ENCODE measurements around the gene INA.

Gene INA

DNA sequence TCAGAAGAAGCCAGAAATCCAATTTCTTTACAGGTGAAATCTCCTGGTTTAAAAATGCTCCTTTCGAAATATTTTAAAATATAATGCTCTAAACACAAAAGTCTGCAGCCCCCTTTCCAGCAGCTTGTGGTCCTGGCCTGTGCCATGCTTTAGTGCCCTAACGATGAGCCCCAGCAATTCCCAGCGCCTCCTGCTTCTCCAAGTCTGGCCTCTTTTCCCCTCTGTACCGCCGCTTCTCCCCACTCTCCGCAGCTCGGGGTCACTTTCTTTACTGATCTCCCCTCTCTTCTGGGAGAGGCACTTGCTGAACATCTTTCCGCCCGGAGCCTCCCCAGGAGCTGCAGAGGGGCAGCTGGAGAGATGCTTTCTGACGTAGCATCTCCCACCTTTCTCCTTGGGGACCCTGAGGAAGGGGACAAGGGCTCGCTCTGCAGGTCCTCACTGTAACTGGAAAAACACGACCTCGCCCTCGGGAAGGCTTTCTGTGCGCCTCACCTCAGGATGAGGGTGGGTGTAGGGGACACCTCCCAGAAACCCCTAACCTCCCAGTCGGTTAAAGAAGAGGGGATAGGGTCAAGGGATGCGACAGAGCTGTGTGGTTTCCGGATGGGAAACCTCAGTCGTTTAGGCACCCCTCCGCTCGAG lies 565 bp upstream of the INA start:
- no peak for DNase-seq

DNA sequence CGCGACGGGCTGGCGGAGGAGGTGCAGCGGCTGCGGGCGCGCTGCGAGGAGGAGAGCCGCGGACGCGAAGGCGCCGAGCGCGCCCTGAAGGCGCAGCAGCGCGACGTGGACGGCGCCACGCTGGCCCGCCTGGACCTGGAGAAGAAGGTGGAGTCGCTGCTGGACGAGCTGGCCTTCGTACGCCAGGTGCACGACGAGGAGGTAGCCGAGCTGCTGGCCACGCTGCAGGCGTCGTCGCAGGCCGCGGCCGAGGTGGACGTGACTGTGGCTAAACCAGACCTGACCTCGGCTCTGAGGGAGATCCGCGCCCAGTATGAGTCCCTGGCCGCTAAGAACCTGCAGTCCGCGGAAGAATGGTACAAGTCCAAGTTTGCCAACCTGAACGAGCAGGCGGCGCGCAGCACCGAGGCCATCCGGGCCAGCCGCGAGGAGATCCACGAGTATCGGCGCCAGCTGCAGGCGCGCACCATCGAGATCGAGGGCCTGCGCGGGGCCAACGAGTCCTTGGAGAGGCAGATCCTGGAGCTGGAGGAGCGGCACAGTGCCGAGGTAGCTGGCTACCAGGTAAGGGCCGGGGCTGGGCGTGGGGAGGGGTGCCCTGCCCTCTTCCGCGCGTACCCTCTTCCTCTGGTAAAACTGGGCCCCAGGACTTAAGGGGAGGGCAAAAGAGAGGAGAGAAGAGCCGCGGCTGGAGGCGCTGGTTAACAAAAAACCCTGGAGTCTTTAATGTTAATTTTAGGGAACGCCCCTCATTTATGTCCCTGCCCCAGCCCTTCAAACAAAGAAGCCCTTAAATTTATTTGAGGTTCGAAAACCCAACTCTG lies 987 bp downstream of the INA start:
- DNase-seq, result no peak

DNA sequence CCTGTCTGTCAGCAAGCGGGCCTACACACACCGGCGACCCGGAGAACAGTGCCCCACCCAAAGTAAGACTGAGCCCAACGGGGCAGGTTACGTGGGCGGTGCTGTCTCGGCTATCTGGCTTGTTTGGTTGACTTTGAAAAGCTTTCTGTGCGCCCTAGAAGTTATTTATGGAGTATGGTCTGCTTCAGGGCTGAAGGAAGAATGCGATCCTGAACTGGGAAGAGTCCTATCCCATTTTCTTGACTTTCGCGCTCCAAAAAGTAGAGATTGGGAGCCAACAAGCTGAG lies 1.5 kb downstream of the INA start:
- DNase-seq, result no peak

DNA sequence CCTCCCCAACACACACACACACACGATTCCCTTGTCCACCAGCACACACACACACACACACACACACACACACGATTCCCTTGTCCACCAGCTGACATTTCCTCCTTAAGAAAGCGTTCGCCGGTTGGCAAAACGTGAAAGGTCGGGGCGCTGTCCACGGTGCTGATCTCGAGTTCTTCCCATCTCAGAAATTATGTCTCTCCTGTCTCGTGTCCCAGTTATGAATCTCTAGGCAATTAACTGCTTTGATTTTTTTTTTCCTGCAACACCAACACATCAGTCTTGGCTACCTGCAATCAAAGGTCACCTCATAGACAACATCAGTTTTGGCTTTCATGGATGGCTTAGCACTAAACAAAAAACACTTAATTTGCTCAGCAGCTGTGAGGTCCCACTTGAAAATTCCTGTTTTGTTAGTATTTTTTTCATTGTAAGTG lies 1.9 kb downstream of the INA start:
- DNase-seq, result no peak

DNA sequence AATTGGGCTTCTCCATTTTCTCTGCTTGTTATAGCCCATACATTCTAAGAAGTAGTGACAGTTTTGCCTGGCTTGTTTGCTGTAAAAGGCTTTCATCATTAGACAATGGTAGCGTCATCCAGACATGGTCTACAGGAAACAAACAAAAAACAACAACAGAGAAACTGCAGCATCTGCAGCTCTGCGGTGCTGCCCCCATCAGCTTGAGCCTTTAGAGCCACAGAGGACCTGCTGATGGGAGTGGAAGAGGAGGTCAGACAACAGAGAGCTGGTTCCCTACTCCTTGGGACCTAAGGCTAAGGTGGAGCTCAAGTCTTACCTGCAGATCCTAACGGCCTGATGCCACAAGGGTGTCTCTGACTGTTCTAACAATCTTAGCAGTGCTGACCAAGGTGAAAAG lies 3.1 kb downstream of the INA start:
- no peak for DNase-seq

DNA sequence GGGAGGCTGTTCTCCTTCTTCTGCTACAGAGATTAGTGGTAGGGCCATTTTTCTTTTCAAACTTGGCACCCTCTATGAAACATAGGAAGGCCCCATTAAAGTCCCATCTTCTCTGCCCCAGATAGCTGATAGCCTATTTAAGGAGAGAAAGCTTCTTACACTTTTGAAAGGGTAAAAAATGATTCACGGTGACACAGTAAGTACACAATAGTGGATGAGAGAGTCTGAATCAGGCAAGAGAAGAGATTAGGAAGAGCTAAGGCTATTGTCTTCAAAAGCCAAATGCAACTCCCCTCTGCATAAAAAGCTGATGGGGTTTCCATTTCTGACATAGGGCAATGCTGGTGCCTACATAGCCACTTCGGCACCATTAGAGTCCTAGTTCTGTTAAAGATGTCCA lies 3.6 kb downstream of the INA start:
- DNase-seq, result no peak

DNA sequence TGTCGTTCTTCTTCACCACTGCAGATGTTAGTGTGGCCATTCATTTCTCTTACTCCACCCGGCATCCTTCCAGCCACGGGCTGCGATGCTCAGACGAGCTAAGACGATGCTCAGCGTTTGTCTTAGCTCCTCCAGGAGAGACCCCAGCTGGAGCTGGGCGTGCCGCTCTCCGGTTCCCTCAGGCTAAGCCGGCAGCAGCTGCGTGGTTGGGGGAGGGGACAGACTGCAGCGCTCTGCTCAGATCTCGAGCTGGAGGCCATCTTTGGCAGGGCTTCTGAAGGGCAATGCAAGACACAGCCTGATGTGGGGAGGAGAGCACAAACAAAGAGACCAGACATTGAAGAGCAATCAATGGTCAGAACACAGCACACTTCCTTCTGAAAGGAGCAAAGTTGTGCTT lies 4.8 kb downstream of the INA start:
- DNase-seq, result no peak

DNA sequence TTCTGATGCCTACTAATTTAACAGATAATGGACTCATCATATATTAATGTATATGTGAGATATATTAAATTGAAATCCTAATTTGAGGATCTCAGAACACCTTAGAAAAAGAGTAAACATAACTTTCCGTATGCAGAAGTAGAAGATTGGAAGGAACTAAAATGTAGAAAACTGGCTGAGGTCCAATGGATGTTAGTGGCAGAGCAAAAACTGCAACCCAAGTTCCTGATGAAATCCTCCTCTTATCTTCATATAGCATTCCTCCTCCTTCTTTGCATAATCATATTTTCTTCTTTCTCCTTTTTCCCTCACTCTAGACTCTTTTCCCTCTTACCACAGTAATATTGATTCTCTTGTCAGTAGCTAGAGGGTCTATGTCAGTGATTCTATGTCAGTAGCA lies 6.0 kb downstream of the INA start:
- no peak for DNase-seq

DNA sequence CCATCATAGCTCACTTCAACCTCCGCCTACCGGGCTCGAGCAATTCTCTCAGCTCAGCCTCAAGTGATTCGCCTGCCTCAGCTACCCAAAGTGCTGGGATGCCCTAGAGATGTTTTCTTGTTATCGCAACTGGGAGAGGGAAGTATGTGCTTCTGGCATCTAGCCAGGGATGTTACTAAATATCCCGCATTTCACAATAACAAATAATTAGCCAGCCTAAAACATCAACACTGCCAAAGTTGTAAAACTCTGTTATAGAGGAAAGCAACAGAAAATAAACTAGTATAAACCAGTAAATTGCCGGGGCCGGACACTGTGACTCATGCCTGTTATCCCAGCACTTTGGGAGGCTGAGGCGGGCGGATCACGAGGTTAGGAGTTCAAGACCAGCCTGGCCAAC lies 7.2 kb downstream of the INA start:
- no peak for DNase-seq

DNA sequence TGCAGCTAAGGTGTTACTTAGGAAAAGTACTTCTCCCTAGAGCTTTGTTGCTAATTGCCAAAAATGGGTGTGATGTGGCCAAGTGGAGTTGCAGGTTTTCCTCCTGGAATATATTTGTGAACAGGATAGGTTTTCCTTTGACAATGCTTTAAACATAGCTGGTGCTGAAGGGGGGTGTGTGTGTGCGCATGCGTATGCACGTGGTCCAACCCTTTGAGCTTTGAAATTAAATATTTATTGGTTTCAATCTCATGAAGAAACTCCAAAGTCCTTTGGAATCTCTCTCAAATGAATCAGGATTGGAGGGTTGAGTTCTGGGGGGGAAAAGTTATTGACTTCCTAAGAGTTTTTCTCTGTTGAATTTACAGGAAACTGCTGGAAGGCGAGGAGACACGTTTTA lies 11.1 kb downstream of the INA start:
- no peak for DNase-seq

DNA sequence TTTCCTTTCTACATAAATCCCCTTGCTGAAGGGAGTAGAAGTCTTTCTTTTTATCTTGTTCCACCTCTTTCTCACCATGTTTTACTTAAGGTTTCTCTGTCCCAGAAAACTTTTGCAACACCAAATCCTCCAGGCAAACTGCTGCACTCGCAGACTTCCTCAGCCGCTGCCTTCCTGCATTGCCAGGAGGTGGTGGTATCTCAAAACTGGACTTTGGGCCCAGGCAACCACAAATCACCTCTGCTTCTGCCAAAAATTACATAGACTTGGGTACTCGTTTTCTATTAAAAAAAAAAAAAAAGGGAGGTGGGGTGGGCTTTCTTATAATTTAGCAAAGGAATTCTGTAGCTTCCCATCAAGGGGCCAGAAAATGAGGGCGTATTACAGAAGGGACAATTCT lies 14.7 kb downstream of the INA start:
- DNase-seq, result no peak

DNA sequence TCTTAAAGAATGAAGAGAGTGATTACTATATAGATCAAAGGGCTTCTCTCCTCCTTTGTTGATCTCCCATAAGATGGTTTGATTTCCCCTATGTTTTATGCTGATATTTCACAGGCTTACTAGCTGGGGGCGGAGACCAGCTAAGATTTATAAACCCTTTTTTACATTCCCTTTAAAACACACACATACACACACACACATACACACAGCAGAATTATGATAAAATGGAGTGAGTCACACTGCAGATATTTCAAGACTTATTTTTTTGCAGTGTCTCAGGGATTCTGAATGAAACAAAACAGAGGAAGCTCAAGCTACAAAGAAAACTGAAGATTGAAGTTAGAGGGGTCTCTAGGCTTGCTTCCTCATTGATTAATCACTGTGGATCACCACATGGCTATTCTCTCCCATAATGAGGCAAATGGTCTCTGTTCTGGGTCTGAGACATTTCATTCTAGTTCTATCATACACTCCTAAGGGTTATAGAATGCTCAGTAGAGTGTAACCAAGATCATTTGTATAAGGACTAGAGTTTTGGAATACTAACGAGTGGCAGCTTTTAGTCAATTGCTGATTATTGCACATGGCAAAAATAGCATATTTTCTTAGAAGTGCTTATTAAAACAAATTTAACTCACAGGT lies 18.6 kb downstream of the INA start:
- no peak for DNase-seq

DNA sequence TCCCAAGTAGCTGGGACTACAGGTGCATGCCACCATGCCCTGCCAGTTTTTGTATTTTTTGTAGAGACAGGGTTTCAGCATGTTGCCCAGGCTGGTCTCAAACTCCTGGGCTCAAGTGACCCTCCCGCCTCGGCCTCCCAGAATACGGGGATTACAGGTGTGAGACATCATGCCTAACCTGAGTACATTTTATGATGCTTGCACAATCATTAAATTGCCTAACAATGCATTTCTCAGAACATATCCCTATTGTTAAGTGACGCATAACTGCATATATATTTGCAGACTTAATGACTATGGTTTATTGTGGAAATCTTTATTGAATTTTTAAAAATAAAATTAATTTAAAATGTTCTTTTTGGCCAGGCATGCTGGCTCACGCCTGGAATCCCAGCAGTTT lies 30.7 kb downstream of the INA start:
- no peak for DNase-seq

DNA sequence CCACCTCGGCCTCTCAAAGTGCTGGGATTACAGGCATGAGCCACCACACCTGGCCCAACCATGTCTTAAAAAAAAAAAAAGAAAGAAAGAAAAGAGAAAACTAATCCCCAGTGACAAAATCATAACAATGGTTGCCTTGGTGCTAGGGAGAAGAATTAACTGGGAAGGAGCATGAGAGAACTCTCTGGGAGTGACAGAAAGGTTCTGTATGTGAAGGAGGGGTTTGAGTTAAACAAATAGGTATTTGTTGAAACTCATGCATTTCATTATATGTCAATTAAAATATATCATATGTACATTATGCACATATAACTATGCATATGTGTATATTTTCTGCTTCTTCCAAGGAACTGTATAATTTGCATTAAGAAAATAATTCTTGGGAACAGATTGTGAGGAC lies 33.3 kb downstream of the INA start:
- DNase-seq, result no peak

DNA sequence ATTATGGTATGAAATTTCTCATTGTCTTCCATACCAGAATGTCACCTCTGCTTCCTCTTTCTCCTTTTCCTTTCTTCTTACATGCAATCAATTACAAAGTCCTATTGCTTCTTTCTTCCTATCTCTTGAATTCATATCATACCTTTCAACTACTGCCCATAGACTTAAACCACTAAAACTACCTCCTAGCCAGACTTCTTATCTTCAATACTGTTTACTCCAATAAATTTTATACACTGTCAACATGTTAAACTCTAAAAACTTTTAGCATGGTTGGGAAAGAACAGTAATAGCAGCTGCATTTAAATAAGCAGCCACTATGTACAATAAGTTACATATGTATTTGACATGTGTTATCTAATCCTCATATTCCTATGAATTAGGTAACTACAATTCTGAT lies 39.1 kb downstream of the INA start:
- no peak for DNase-seq

DNA sequence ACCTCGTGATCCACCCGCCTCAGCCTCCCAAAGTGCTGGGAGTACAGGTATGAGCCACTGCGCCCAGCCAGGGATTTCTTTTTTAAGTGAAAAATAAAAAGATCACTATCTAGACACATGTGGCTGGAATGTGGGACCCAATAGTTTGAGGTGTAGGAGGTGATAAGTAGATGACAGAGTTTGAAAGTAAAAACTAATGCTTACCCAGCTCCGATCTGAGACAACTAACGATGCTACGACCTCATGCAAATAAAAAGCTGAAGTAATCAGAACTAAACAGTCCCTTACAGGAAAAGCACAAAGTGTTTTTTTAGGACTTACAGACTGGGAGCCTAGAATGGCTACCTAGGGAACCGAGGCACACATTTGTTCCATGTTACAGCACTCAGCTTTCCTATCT lies 51.0 kb downstream of the INA start:
- no peak for DNase-seq

DNA sequence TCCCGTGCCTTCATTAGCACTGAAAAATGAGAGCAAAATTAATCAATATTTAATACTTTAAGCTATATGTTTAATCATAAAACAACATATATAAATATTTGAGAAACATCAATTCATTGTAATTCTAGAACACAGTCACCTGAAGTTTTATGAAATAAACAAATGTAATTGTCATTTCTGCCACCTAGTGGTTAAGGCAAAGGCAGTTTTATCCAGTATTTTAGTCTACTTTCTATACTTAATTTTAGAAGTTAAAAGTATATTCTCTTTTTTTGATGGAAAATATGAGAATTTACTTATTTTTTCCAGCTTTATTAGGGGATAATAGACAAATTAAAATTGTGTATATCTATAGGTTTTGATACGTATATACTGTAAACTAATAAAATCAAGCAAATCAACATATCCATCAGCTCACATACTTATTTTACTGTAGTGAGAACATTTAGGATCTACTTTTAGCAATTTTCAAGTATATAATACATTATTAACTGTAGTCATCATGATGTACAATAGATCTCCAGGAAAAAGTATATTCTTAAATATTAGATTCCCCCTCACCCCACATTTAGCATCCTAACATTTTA lies 57.1 kb downstream of the INA start:
- no peak for DNase-seq

DNA sequence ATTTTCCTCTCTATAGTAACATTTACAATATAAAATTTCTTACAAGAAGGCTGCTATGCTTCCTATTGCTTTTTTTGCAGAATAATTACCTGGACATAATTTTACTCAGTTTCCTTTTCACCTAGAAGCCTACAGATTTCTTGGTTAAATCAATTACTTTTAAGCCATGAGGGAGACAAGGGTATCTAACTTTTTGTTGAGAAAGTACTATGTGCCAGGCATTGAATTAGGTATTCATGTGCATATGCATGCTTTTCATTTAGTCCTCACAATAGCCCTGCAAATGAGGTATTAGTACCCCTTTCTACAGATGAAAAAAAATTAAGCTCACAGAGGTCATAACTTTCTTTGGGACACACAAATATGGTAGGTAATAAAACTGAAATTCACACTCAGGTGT lies 57.6 kb downstream of the INA start:
- no peak for DNase-seq

DNA sequence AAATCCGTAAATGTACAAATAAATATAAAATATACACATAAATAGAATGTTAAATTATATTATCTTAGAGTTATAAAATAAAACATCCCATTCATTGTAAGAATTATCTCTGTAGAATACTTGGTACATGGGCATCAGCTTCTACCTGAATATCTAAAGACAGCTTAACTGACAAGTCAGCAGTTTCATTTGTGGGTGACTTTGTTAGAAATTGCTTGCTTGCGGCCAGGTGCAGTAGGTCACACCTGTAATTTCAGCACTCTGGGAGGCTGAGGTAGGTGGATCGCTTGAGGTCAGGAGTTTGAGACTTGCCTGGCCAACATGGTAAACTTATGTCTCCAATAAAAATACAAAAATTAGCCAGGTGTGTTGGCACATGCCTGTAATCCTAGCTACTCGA lies 59.4 kb downstream of the INA start:
- DNase-seq, result no peak
